ENCODE data around the gene SRPX.

Gene SRPX

DNA sequence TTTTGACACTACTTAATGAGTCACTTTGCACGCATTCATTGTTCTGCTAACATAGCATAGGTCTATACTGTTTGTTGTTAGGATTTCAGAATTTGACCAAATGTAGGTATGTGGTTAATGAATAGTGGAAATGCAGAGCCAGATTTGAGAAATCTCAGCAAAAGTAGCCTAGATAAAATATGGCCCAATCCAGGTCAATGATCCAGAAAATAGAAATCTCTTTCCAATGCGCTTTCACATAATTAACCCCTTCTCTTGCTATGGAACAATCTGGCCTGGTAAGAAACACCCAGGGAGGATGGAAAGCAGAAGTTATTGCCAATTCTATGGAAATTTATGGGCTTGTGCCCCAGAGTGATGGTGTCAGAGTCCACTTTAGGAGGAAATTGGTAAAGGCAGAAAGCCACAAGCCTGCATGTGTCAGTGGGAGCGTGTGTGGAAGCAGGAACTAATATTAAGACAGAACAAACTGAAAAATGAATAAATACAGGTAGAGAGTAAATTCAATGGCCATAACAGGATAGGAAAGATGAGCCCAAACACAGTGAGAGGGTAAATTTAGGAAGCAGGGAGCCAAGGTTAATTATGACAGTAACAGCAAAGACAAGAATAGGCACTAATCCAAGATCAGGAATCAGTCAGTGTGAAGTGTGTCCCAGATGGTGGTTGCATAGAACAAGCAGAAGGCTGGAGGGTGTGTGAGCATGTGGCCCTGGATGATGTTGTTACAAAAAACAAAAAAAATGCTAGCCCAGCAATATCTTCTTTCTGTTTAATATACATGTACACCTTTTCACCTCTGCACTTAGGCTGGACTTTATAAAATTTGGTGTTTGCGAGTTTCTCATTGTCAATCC lies 111.4 kb downstream of the SRPX start:
- Histone ChIP-seq H3K14ac (ENCODE audit: low read length) (no peak overlapping the region), H3K4me2 (ENCODE audit: insufficient read depth, low read length, poor library complexity, severe bottlenecking) (no peak overlapping the region), H3K36me3 (replicated peaks in 1 of 2; ENCODE audit: control insufficient read depth in 2 of 2, insufficient read depth in 2 of 2, low read length in 2 of 2) (no peaks in the 10 kb centered on the region), H3K79me1 (ENCODE audit: low read depth, low read length) (no peaks in the 10 kb centered on the region), H3K4ac (ENCODE audit: low read length) (no peak overlapping the region), H2BK12ac (ENCODE audit: low read length) (no peak overlapping the region), H3K27me3 (ENCODE audit: control insufficient read depth in 3 of 3, insufficient read depth in 3 of 3, low read depth in 1 of 3, low read length in 3 of 3) (no peaks in the 10 kb centered on the region), H3K9me3 (replicated peaks in 1 of 2; ENCODE audit: control insufficient read depth in 2 of 2, insufficient read depth in 1 of 2, low read depth in 1 of 2, low read length in 2 of 2) (no peaks in the 10 kb centered on the region), H2BK5ac (ENCODE audit: low read length) (no peak overlapping the region), H3K4me1 (ENCODE audit: control insufficient read depth in 2 of 2, insufficient read depth in 1 of 2, low read depth in 1 of 2, low read length in 2 of 2) (no peaks in the 10 kb centered on the region), H3K9ac (ENCODE audit: low read depth, low read length, poor library complexity) (no peak overlapping the region), H2BK15ac (ENCODE audit: low read length) (no peak overlapping the region), H2BK120ac (ENCODE audit: low read depth, low read length) (no peak overlapping the region), H3K18ac (ENCODE audit: low read length) (no peak overlapping the region), H2AK5ac (ENCODE audit: low read depth, low read length) (no peak overlapping the region), H3K4me3 (ENCODE audit: low read length in 2 of 2) (no peak overlapping the region), H4K8ac (ENCODE audit: low read depth, low read length) (no peak overlapping the region), H4K91ac (ENCODE audit: low read depth, low read length, poor library complexity) (no peak overlapping the region), H2AFZ (ENCODE audit: low read length) (no peak overlapping the region), H3K27ac (replicated peaks; ENCODE audit: low read length) (no peak overlapping the region), H3K23ac (ENCODE audit: low read depth, low read length, poor library complexity) (no peak overlapping the region)
- no peak for DNase-seq (ENCODE audit: low spot score)
- no CpG with 5 or more reads among the region's 4 CpGs for whole genome bisulfite sequencing, 2 donors (ENCODE audit: extremely low coverage in 2 of 2, insufficient read length in 2 of 2, insufficient replicate concordance in 1 of 2)

DNA sequence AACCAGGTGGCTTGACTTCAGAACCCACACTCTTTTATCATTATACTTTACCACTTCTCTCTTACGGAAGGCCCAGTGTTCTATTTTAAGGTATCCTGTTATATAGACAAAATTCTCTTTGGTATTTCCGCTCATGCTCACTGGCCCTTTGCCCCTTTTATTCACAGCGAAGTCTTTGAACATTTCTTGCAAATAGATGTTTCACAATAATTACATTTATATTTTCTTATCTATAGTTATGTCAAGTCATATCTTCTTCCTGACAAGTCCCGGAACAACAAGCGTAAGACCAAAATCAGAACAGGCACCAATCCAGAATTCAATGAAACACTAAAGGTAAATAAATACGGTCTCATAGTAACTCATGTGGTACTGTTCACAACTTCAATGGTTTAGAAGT lies 112.3 kb downstream of the SRPX start:
- no peak overlapping the region for H2AFZ ChIP-seq (ENCODE audit: low read length)
- no peak overlapping the region for H2BK120ac ChIP-seq (ENCODE audit: low read depth, low read length)
- no peak overlapping the region for H2BK12ac ChIP-seq (ENCODE audit: low read length)
- H2AK5ac ChIP-seq (ENCODE audit: low read depth, low read length) = no peak overlapping the region
- H3K23ac ChIP-seq (ENCODE audit: low read depth, low read length, poor library complexity) = no peak overlapping the region
- no peak overlapping the region for H3K18ac ChIP-seq (ENCODE audit: low read length)
- H3K4me2 ChIP-seq (ENCODE audit: insufficient read depth, low read length, poor library complexity, severe bottlenecking) = no peak overlapping the region
- H3K4me3 ChIP-seq (ENCODE audit: low read length in 2 of 2) = no peak overlapping the region
- no peak overlapping the region for H3K9ac ChIP-seq (ENCODE audit: low read depth, low read length, poor library complexity)
- no peak overlapping the region for H4K91ac ChIP-seq (ENCODE audit: low read depth, low read length, poor library complexity)
- WGBS, 2 donors (ENCODE audit: extremely low coverage in 2 of 2, insufficient read length in 2 of 2, insufficient replicate concordance in 1 of 2) = no CpG with 5 or more reads among the region's 6 CpGs
- no peak overlapping the region for H3K4ac ChIP-seq (ENCODE audit: low read length)
- H3K27me3 ChIP-seq (ENCODE audit: control insufficient read depth in 3 of 3, insufficient read depth in 3 of 3, low read depth in 1 of 3, low read length in 3 of 3) = no peaks in the 10 kb centered on the region
- H2BK15ac ChIP-seq (ENCODE audit: low read length) = no peak overlapping the region
- no peak overlapping the region for H3K14ac ChIP-seq (ENCODE audit: low read length)
- no peak for DNase-seq (ENCODE audit: low spot score)
- no peaks in the 10 kb centered on the region for H3K4me1 ChIP-seq (ENCODE audit: control insufficient read depth in 2 of 2, insufficient read depth in 1 of 2, low read depth in 1 of 2, low read length in 2 of 2)
- no peak overlapping the region for H2BK5ac ChIP-seq (ENCODE audit: low read length)
- H4K8ac ChIP-seq (ENCODE audit: low read depth, low read length) = no peak overlapping the region
- H3K9me3 ChIP-seq (replicated peaks in 1 of 2; ENCODE audit: control insufficient read depth in 2 of 2, insufficient read depth in 1 of 2, low read depth in 1 of 2, low read length in 2 of 2) = no peaks in the 10 kb centered on the region
- H3K79me1 ChIP-seq (ENCODE audit: low read depth, low read length) = no peaks in the 10 kb centered on the region
- H3K36me3 ChIP-seq (replicated peaks in 1 of 2; ENCODE audit: control insufficient read depth in 2 of 2, insufficient read depth in 2 of 2, low read length in 2 of 2) = no peaks in the 10 kb centered on the region
- no peak overlapping the region for H3K27ac ChIP-seq (replicated peaks; ENCODE audit: low read length)

DNA sequence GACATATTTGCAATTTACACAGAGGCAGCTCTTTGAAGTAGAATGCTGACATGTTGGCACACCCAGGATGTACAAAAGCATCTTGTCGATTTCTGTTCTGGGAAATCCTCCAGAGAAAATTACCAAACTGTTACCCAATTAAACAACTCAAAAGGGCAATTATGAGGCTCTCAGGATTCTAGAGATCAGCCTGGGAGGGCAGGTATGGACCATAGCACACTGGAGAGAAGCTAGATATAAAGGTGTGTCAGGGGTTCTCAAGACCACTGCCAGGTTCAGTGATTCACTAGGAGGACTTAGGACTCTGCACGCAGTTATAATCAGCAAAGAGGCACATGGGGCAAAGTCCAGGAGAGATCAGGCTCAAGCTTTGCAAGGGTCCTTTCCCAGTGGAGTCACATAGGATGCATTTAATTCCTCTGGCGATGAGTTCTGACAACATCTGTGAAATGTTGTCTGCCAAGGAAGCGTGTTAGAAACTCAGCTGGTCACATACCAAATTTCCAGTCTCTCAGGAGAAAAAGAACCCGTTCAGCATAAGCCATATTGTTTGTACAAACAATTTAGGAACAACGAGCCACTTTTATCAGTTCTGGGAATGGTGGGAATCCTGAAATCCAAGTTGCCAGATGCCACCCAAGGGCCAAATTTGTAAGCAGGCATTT lies 113.5 kb downstream of the SRPX start:
- WGBS, 2 donors (ENCODE audit: extremely low coverage in 2 of 2, insufficient read length in 2 of 2, insufficient replicate concordance in 1 of 2) = no CpG with 5 or more reads among the region's 6 CpGs
- H3K4me3 ChIP-seq (ENCODE audit: low read length in 2 of 2) = no peak overlapping the region
- no peak overlapping the region for H3K27ac ChIP-seq (replicated peaks; ENCODE audit: low read length)

DNA sequence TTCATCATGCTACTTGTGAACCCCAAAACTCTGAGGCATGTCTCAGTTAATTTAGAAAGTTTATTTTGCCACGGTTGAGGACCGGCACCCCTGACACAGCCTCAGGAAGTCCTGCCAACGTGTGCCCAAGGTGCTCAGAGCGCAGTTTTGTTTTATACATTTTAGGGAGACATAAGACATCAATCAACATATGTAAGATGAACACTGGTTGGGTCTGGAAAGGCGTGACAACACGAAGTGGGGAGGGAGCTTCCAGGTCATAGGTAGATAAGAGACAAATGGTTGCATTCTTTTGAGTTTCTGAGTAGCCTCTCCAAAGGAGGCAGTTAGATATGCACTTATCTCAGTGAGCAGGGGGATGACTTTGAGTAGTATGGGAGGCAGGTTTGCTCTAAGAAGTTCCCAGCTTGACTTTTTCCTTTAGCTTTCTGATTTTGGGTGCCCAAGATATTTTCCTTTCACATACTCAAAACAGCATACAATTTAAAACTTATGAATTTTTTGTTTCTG lies 115.4 kb downstream of the SRPX start:
- Histone ChIP-seq H3K27ac (replicated peaks; ENCODE audit: low read length) (no peak overlapping the region), H3K4ac (ENCODE audit: low read length) (no peak overlapping the region), H2BK120ac (ENCODE audit: low read depth, low read length) (no peak overlapping the region), H3K23ac (ENCODE audit: low read depth, low read length, poor library complexity) (no peak overlapping the region), H3K4me1 (ENCODE audit: control insufficient read depth in 2 of 2, insufficient read depth in 1 of 2, low read depth in 1 of 2, low read length in 2 of 2) (no peaks in the 10 kb centered on the region), H3K4me2 (ENCODE audit: insufficient read depth, low read length, poor library complexity, severe bottlenecking) (no peak overlapping the region), H3K79me1 (ENCODE audit: low read depth, low read length) (no peaks in the 10 kb centered on the region), H3K36me3 (replicated peaks in 1 of 2; ENCODE audit: control insufficient read depth in 2 of 2, insufficient read depth in 2 of 2, low read length in 2 of 2) (no peaks in the 10 kb centered on the region), H3K14ac (ENCODE audit: low read length) (no peak overlapping the region), H2BK12ac (ENCODE audit: low read length) (no peak overlapping the region), H3K27me3 (ENCODE audit: control insufficient read depth in 3 of 3, insufficient read depth in 3 of 3, low read depth in 1 of 3, low read length in 3 of 3) (no peaks in the 10 kb centered on the region), H2BK5ac (ENCODE audit: low read length) (no peak overlapping the region), H2AK5ac (ENCODE audit: low read depth, low read length) (no peak overlapping the region), H3K9ac (ENCODE audit: low read depth, low read length, poor library complexity) (no peak overlapping the region), H3K18ac (ENCODE audit: low read length) (no peak overlapping the region), H3K4me3 (ENCODE audit: low read length in 2 of 2) (no peak overlapping the region), H2BK15ac (ENCODE audit: low read length) (no peak overlapping the region), H3K9me3 (replicated peaks in 1 of 2; ENCODE audit: control insufficient read depth in 2 of 2, insufficient read depth in 1 of 2, low read depth in 1 of 2, low read length in 2 of 2) (no peaks in the 10 kb centered on the region), H2AFZ (ENCODE audit: low read length) (no peak overlapping the region), H4K8ac (ENCODE audit: low read depth, low read length) (no peak overlapping the region), H4K91ac (ENCODE audit: low read depth, low read length, poor library complexity) (no peak overlapping the region)
- no peak for DNase-seq (ENCODE audit: low spot score)
- WGBS, 2 donors (ENCODE audit: extremely low coverage in 2 of 2, insufficient read length in 2 of 2, insufficient replicate concordance in 1 of 2) = no CpG with 5 or more reads among the region's 6 CpGs

More for the DNA sequence above, 113.5 kb downstream of the SRPX start:
- no peak overlapping the region for H4K8ac ChIP-seq (ENCODE audit: low read depth, low read length)
- H3K14ac ChIP-seq (ENCODE audit: low read length) = no peak overlapping the region
- no peaks in the 10 kb centered on the region for H3K9me3 ChIP-seq (replicated peaks in 1 of 2; ENCODE audit: control insufficient read depth in 2 of 2, insufficient read depth in 1 of 2, low read depth in 1 of 2, low read length in 2 of 2)
- H2BK12ac ChIP-seq (ENCODE audit: low read length) = no peak overlapping the region
- H3K4me1 ChIP-seq (ENCODE audit: control insufficient read depth in 2 of 2, insufficient read depth in 1 of 2, low read depth in 1 of 2, low read length in 2 of 2) = no peaks in the 10 kb centered on the region
- no peak overlapping the region for H3K18ac ChIP-seq (ENCODE audit: low read length)
- H3K27me3 ChIP-seq (ENCODE audit: control insufficient read depth in 3 of 3, insufficient read depth in 3 of 3, low read depth in 1 of 3, low read length in 3 of 3) = no peaks in the 10 kb centered on the region
- no peak overlapping the region for H2BK5ac ChIP-seq (ENCODE audit: low read length)
- H3K4me2 ChIP-seq (ENCODE audit: insufficient read depth, low read length, poor library complexity, severe bottlenecking) = no peak overlapping the region
- H3K79me1 ChIP-seq (ENCODE audit: low read depth, low read length) = no peaks in the 10 kb centered on the region
- no peak overlapping the region for H2BK15ac ChIP-seq (ENCODE audit: low read length)
- H3K36me3 ChIP-seq (replicated peaks in 1 of 2; ENCODE audit: control insufficient read depth in 2 of 2, insufficient read depth in 2 of 2, low read length in 2 of 2) = no peaks in the 10 kb centered on the region
- H3K23ac ChIP-seq (ENCODE audit: low read depth, low read length, poor library complexity) = no peak overlapping the region
- no peak overlapping the region for H4K91ac ChIP-seq (ENCODE audit: low read depth, low read length, poor library complexity)
- no peak for DNase-seq (ENCODE audit: low spot score)
- H2BK120ac ChIP-seq (ENCODE audit: low read depth, low read length) = no peak overlapping the region
- no peak overlapping the region for H2AFZ ChIP-seq (ENCODE audit: low read length)
- no peak overlapping the region for H3K4ac ChIP-seq (ENCODE audit: low read length)
- H2AK5ac ChIP-seq (ENCODE audit: low read depth, low read length) = no peak overlapping the region
- H3K9ac ChIP-seq (ENCODE audit: low read depth, low read length, poor library complexity) = no peak overlapping the region
